ENCODE measurements around the gene CUL9. TPM values are rescaled to one million over a fixed set of nuclear protein-coding genes. Genes with fewer than 3 reads are reported as not detected.

Gene CUL9
- polyA plus RNA-seq, 1 donor from 2014 or later, result 65.0 TPM

DNA sequence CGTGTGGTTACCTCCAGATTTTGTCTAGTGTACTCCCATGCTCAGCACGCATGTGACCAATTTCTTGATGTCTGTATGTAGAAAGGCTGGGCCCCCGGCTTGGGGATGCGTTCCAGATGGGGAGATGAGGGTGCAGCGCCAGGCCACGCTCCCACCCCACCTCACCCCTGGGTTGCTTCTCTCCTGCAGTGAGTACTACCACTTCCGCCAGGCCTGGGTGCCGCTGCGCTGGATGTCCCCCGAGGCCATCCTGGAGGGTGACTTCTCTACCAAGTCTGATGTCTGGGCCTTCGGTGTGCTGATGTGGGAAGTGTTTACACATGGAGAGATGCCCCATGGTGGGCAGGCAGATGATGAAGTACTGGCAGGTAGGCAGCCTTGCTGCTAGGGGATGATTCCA lies 22.4 kb upstream of the CUL9 start:
- no peak overlapping the region for H3K9ac ChIP-seq (ENCODE audit: low read length)
- no peaks in the 10 kb centered on the region for H3K79me2 ChIP-seq (replicated peaks; ENCODE audit: insufficient read depth, low read length)
- H3K4me3 ChIP-seq (ENCODE audit: low read length), result no peak overlapping the region
- no peaks in the 10 kb centered on the region for H3K9me2 ChIP-seq (ENCODE audit: insufficient read depth, low read length)
- H3K36me3 ChIP-seq (ENCODE audit: insufficient read depth, low read length), result no peaks in the 10 kb centered on the region
- TF ChIP-seq RAD21 (conservative IDR thresholded peaks at IDR 0.05) (no peak), TAF1 (IDR thresholded peaks at IDR 0.05; ENCODE audit: low read depth) (no peak), MXI1 (conservative IDR thresholded peaks at IDR 0.05; ENCODE audit: poor library complexity, severe bottlenecking) (no peak)
- H3F3A ChIP-seq (ENCODE audit: insufficient read depth, low read length, poor library complexity, severe bottlenecking), result no peaks in the 10 kb centered on the region
- H4K20me1 ChIP-seq (ENCODE audit: insufficient read depth), result no peaks in the 10 kb centered on the region
- no peak overlapping the region for H2AFZ ChIP-seq (ENCODE audit: low read depth, low read length)
- H3K9me3 ChIP-seq (ENCODE audit: low read length), result no peaks in the 10 kb centered on the region
- H3K27ac ChIP-seq (ENCODE audit: low read length), result no peak overlapping the region
- H3K4me2 ChIP-seq (ENCODE audit: low read length), result no peak overlapping the region
- no peaks in the 10 kb centered on the region for H3K27me3 ChIP-seq (ENCODE audit: insufficient read depth, low read depth, low read length)

DNA sequence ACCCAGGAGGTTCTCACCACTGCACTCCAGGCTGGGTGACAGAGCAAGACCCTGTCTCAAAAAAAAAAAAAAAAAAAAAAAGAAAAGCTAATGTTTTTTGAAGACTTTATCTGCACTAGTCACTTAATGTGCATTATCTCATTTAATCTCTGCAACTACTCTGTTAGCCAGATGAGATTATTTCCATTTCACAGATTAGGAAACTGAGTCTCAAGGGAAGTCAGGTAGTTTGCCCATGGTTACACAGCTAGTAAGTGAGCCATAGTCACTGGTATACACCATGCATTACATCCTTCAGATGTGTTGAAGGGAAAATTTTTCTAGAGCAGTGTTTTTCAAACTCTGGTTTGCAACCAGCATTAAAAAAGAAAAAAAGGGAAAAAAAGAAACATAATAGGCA lies 18.1 kb upstream of the CUL9 start:
- TF ChIP-seq SMC3 (conservative IDR thresholded peaks at IDR 0.05; ENCODE audit: poor library complexity), result no peak
- TF ChIP-seq TAF1 (IDR thresholded peaks at IDR 0.05; ENCODE audit: low read depth), result no peak
- Histone ChIP-seq H3K27me3 (ENCODE audit: insufficient read depth, low read depth, low read length) (no peaks in the 10 kb centered on the region), H3K9me3 (ENCODE audit: low read length) (no peaks in the 10 kb centered on the region), H4K20me1 (ENCODE audit: insufficient read depth) (no peaks in the 10 kb centered on the region), H2AFZ (ENCODE audit: low read depth, low read length) (no peak overlapping the region), H3K9ac (ENCODE audit: low read length) (no peak overlapping the region), H3F3A (ENCODE audit: insufficient read depth, low read length, poor library complexity, severe bottlenecking) (no peaks in the 10 kb centered on the region), H3K9me2 (ENCODE audit: insufficient read depth, low read length) (no peaks in the 10 kb centered on the region), H3K36me3 (ENCODE audit: insufficient read depth, low read length) (no peaks in the 10 kb centered on the region), H3K4me2 (ENCODE audit: low read length) (no peak overlapping the region), H3K79me2 (replicated peaks; ENCODE audit: insufficient read depth, low read length) (no peaks in the 10 kb centered on the region), H3K27ac (ENCODE audit: low read length) (no peak overlapping the region), H3K4me3 (ENCODE audit: low read length) (no peak overlapping the region)

DNA sequence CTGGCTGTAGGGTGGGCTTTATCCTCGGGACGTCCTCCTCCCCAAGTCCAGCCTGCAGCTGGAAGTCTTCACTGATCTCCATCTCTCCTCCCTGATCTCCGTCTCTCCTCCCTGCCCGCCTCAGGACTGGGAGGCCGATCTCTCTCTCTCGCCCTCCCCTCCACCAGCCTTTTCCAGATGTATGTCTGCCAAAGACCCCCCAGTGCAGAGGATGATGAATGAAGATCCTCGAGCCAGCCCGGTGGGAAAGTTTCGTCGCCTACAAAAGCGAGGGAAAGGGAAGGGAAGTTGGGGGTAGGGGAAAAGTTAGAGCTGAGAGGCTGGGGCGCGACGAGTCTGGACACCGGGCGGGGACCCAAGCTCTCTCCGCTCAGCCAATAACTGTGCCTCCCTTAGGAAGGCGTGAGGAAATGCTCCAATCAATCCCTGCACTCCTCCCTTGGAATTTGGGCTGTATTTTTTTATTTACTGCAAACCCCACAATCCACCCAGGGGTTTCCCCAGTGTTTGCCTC lies 11.5 kb upstream of the CUL9 start:
- Histone ChIP-seq H3K9me2 (ENCODE audit: insufficient read depth, low read length) (no peaks in the 10 kb centered on the region), H3K4me2 (ENCODE audit: low read length) (peak overlapping the region; percentile 99), H3K27ac (ENCODE audit: low read length) (peak overlapping the region; percentile 92), H2AFZ (ENCODE audit: low read depth, low read length) (peak overlapping the region; percentile 42), H4K20me1 (ENCODE audit: insufficient read depth) (peaks cover 18% of the 10 kb centered on the region), H3K4me3 (ENCODE audit: low read length) (peak overlapping the region; percentile 75), H3K79me2 (replicated peaks; ENCODE audit: insufficient read depth, low read length) (peaks cover 31% of the 10 kb centered on the region), H3K9me3 (ENCODE audit: low read length) (no peaks in the 10 kb centered on the region), H3K36me3 (ENCODE audit: insufficient read depth, low read length) (no peaks in the 10 kb centered on the region), H3F3A (ENCODE audit: insufficient read depth, low read length, poor library complexity, severe bottlenecking) (no peaks in the 10 kb centered on the region), H3K27me3 (ENCODE audit: insufficient read depth, low read depth, low read length) (no peaks in the 10 kb centered on the region), H3K9ac (ENCODE audit: low read length) (peak overlapping the region; percentile 82)
- no peak for TF ChIP-seq CTCF (IDR thresholded peaks at IDR 0.05; ENCODE audit: poor library complexity, severe bottlenecking)
- TF ChIP-seq SMC3 (conservative IDR thresholded peaks at IDR 0.05; ENCODE audit: poor library complexity), result no peak
- no peak for TF ChIP-seq EZH2 (IDR thresholded peaks at IDR 0.05; ENCODE audit: borderline replicate concordance, insufficient read depth, low read length, poor library complexity, severe bottlenecking)
- no peak for TF ChIP-seq MXI1 (conservative IDR thresholded peaks at IDR 0.05; ENCODE audit: poor library complexity, severe bottlenecking)
- no peak for TF ChIP-seq EP300 (conservative IDR thresholded peaks at IDR 0.05; ENCODE audit: poor library complexity, severe bottlenecking)
- TF ChIP-seq, protein P1, sequence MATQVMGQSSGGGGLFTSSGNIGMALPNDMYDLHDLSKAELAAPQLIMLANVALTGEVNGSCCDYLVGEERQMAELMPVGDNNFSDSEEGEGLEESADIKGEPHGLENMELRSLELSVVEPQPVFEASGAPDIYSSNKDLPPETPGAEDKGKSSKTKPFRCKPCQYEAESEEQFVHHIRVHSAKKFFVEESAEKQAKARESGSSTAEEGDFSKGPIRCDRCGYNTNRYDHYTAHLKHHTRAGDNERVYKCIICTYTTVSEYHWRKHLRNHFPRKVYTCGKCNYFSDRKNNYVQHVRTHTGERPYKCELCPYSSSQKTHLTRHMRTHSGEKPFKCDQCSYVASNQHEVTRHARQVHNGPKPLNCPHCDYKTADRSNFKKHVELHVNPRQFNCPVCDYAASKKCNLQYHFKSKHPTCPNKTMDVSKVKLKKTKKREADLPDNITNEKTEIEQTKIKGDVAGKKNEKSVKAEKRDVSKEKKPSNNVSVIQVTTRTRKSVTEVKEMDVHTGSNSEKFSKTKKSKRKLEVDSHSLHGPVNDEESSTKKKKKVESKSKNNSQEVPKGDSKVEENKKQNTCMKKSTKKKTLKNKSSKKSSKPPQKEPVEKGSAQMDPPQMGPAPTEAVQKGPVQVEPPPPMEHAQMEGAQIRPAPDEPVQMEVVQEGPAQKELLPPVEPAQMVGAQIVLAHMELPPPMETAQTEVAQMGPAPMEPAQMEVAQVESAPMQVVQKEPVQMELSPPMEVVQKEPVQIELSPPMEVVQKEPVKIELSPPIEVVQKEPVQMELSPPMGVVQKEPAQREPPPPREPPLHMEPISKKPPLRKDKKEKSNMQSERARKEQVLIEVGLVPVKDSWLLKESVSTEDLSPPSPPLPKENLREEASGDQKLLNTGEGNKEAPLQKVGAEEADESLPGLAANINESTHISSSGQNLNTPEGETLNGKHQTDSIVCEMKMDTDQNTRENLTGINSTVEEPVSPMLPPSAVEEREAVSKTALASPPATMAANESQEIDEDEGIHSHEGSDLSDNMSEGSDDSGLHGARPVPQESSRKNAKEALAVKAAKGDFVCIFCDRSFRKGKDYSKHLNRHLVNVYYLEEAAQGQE (IDR thresholded peaks at IDR 0.05; ENCODE audit: borderline replicate concordance), result no peak
- TF ChIP-seq RAD21 (conservative IDR thresholded peaks at IDR 0.05), result no peak
- TF ChIP-seq POLR2AphosphoS5 (IDR thresholded peaks at IDR 0.05), result no peak
- no peak for TF ChIP-seq TAF1 (IDR thresholded peaks at IDR 0.05; ENCODE audit: low read depth)
